Measurements from ENCODE around the gene TNFSF4. TPM values are rescaled to one million over a fixed set of nuclear protein-coding genes. Genes with fewer than 3 reads are reported as not detected.

TNFSF4 gene
- polyA plus RNA-seq, 1 of the 3 experiments (the other 2 are of a cell fraction): 25.9 TPM

GRCh38 chr1:173239058-173239457, 31.9 kb upstream of the TNFSF4 start:
- Histone ChIP-seq H2AFZ (ENCODE audit: low read depth) (no peak overlapping the region), H3K4me1 (ENCODE audit: control insufficient read depth in 1 of 2, insufficient read depth in 2 of 2, low read depth in 1 of 2, low read length in 1 of 2) (no peaks in the 10 kb centered on the region), H3K9ac (no peak overlapping the region), H3F3A (replicated peaks; ENCODE audit: insufficient read depth) (no peaks in the 10 kb centered on the region), H3K4me2 (no peak overlapping the region), H3K79me2 (ENCODE audit: insufficient read depth) (no peaks in the 10 kb centered on the region), H4K20me1 (ENCODE audit: insufficient read depth) (no peaks in the 10 kb centered on the region), H3K27me3 (ENCODE audit: insufficient read depth) (no peaks in the 10 kb centered on the region), H3K9me3 (peaks cover 14% of the 10 kb centered on the region; the same call in 1 of the 2 replicates), H3K27ac (ENCODE audit: low read depth in 2 of 2, low read length in 1 of 2) (no peak overlapping the region), H3K36me3 (replicated peaks in 1 of 2; ENCODE audit: control insufficient read depth in 1 of 2, insufficient read depth in 2 of 2, low read length in 1 of 2) (no peaks in the 10 kb centered on the region), H3K4me3 (ENCODE audit: low read depth in 2 of 2, low read length in 1 of 2) (no peak overlapping the region), H3K9me2 (no peaks in the 10 kb centered on the region)
- CTCF ChIA-PET: no interaction called here
- TF ChIP-seq CTCF (IDR thresholded peaks at IDR 0.05): no peak
- TF ChIP-seq POLR2AphosphoS5 (IDR thresholded peaks at IDR 0.05; ENCODE audit: low read depth, low read length): no peak
- no peak for TF ChIP-seq GABPA (IDR thresholded peaks at IDR 0.05; ENCODE audit: low read depth)
- TF ChIP-seq RAD21 (IDR thresholded peaks at IDR 0.05; ENCODE audit: low read length): no peak
- TF ChIP-seq EZH2phosphoT487 (IDR thresholded peaks at IDR 0.05; ENCODE audit: borderline replicate concordance, low read depth): no peak
- TF ChIP-seq RCOR1 (IDR thresholded peaks at IDR 0.05; ENCODE audit: low read length): no peak
- TF ChIP-seq MEF2A (IDR thresholded peaks at IDR 0.05; ENCODE audit: borderline replicate concordance, low read depth): no peak
- TF ChIP-seq FOXJ3 (CRISPR knock-in tag; IDR thresholded peaks at IDR 0.05): no peak
- no peak for TF ChIP-seq REST (IDR thresholded peaks at IDR 0.05; ENCODE audit: low read depth, low read length)
- no peak for TF ChIP-seq SMC3 (IDR thresholded peaks at IDR 0.05; ENCODE audit: low read depth, low read length)
- TF ChIP-seq TAF1 (IDR thresholded peaks at IDR 0.05; ENCODE audit: borderline replicate concordance, low read depth, low read length): no peak
- TF ChIP-seq USF2 (IDR thresholded peaks at IDR 0.05; ENCODE audit: borderline replicate concordance, low read depth, low read length): no peak
- no peak for TF ChIP-seq SIN3A (IDR thresholded peaks at IDR 0.05; ENCODE audit: borderline replicate concordance, low read depth, low read length)
- TF ChIP-seq GATA2 (CRISPR knock-in tag; IDR thresholded peaks at IDR 0.05): no peak
- TF ChIP-seq JUND (IDR thresholded peaks at IDR 0.05): no peak
- TF ChIP-seq RFX5 (IDR thresholded peaks at IDR 0.05; ENCODE audit: low read length): no peak
- 36% methylated on average over 2 of the region's 2 CpGs for WGBS (ENCODE audit: low lambda C conversion rate)
- DNase-seq: no peak
- POLR2A ChIA-PET: no interaction called here

Measured in SK-N-SH (cell line).